H1 (cell line): ENCODE results near the gene SV2A. TPM values are rescaled to one million over a fixed set of nuclear protein-coding genes. Genes with fewer than 3 reads are reported as not detected.

ENCODE experiments used
- BCL11A ChIP-seq, 2 experiments: IDR thresholded peaks; one replicate each; pipeline ENCODE4 v1.6.1; 2011; ENCODE audit warnings: low read depth in 2 of 2, low read length in 2 of 2, mild to moderate bottlenecking in 2 of 2
- EZH2 ChIP-seq: fragments of 200-600 bp; sonication (generic); IDR thresholded peaks from 2 replicates; pipeline ENCODE4 v1.7.1; 2012; ENCODE audit warnings: low read depth, mild to moderate bottlenecking, moderate library complexity, low read length, inconsistent platforms; ENCODE audit not compliant: severe bottlenecking
- GABPA ChIP-seq: IDR thresholded peaks from 2 replicates; pipeline ENCODE4 v1.6.1; 2011; ENCODE audit warnings: mild to moderate bottlenecking, low read length, moderate library complexity, borderline replicate concordance; ENCODE audit not compliant: insufficient read depth
- HDAC6 ChIP-seq: IDR thresholded peaks from one replicate; pipeline ENCODE4 v1.7.1; 2012; ENCODE audit warnings: low read depth, mild to moderate bottlenecking, inconsistent platforms, low read length, moderate library complexity
- POLR2A ChIP-seq, 2 experiments: IDR thresholded peaks; 1 replicate in 1 of 2; 2 replicates in 1 of 2; pipeline ENCODE4 v1.6.1; 2011; ENCODE audit warnings: low read depth in 2 of 2, low read length in 2 of 2, mild to moderate bottlenecking in 2 of 2; ENCODE audit errors: control extremely low read depth in 1 of 2
- POLR2AphosphoS5 ChIP-seq: IDR thresholded peaks from 2 replicates; pipeline ENCODE4 v1.6.1; 2011; ENCODE audit warnings: low read depth, low read length
- SIN3A ChIP-seq, 2 experiments: IDR thresholded peaks in 1 of 2; conservative IDR thresholded peaks in 1 of 2; 2 replicates each; pipeline ENCODE4 v1.6.1; 2011 to 2012; ENCODE audit warnings: low read length in 2 of 2, improper control_type of control experiment in 1 of 2, low read depth in 1 of 2, mild to moderate bottlenecking in 1 of 2
- TAF1 ChIP-seq: IDR thresholded peaks from 2 replicates; pipeline ENCODE4 v1.6.1; 2011; ENCODE audit warnings: mild to moderate bottlenecking, low read depth, low read length
- YY1 ChIP-seq: IDR thresholded peaks from 2 replicates; pipeline ENCODE4 v1.6.1; 2011; ENCODE audit warnings: low read depth, mild to moderate bottlenecking, low read length
- polyA plus RNA-seq, 7 experiments: library from polyadenylated mRNA; depleted of rRNA in 3 of 7; stranded (reverse) in 5 of 7; unstranded in 2 of 7; fragments of >200 nt in 5 of 7; fragments of 200-250 nt in 2 of 7; gene quantifications; 1 replicate in 5 of 7; 2 replicates in 1 of 7; 4 replicates in 1 of 7; pipeline versions ENCODE4 v1.2.1 to v1.2.3, GENCODE V29; 2011 to 2013; ENCODE audit warnings: missing spikeins in 2 of 7, mixed read lengths in 2 of 7
- total RNA-seq: library from RNA; stranded (reverse); fragmentation: NEBNext Ultra II Directional; extraction: Animal tissue kit (Norgen Biotek cat#: 25700); gene quantifications from 2 replicates; pipeline ENCODE4 v1.2.1, GENCODE V29; 2021
- TF ChIP-seq, protein P1 (sequence below): fragments of 300-600 bp; sonication (generic); IDR thresholded peaks from 2 replicates; pipeline ENCODE4 v1.7.1; 2012; ENCODE audit warnings: low read length, moderate library complexity, mild to moderate bottlenecking, inconsistent platforms; ENCODE audit not compliant: insufficient replicate concordance
- TF ChIP-seq, protein P2 (sequence below): IDR thresholded peaks from 2 replicates; pipeline ENCODE4 v1.6.1; 2011; ENCODE audit warnings: low read length, improper control_type of control experiment

Gene SV2A
- total and polyA plus RNA-seq, 2 of the 8 experiments (the other 6 are each of a cell fraction or from before 2014, with no cell fraction given) = 41.8 to 51.8 TPM

- TF ChIP-seq, protein P1, sequence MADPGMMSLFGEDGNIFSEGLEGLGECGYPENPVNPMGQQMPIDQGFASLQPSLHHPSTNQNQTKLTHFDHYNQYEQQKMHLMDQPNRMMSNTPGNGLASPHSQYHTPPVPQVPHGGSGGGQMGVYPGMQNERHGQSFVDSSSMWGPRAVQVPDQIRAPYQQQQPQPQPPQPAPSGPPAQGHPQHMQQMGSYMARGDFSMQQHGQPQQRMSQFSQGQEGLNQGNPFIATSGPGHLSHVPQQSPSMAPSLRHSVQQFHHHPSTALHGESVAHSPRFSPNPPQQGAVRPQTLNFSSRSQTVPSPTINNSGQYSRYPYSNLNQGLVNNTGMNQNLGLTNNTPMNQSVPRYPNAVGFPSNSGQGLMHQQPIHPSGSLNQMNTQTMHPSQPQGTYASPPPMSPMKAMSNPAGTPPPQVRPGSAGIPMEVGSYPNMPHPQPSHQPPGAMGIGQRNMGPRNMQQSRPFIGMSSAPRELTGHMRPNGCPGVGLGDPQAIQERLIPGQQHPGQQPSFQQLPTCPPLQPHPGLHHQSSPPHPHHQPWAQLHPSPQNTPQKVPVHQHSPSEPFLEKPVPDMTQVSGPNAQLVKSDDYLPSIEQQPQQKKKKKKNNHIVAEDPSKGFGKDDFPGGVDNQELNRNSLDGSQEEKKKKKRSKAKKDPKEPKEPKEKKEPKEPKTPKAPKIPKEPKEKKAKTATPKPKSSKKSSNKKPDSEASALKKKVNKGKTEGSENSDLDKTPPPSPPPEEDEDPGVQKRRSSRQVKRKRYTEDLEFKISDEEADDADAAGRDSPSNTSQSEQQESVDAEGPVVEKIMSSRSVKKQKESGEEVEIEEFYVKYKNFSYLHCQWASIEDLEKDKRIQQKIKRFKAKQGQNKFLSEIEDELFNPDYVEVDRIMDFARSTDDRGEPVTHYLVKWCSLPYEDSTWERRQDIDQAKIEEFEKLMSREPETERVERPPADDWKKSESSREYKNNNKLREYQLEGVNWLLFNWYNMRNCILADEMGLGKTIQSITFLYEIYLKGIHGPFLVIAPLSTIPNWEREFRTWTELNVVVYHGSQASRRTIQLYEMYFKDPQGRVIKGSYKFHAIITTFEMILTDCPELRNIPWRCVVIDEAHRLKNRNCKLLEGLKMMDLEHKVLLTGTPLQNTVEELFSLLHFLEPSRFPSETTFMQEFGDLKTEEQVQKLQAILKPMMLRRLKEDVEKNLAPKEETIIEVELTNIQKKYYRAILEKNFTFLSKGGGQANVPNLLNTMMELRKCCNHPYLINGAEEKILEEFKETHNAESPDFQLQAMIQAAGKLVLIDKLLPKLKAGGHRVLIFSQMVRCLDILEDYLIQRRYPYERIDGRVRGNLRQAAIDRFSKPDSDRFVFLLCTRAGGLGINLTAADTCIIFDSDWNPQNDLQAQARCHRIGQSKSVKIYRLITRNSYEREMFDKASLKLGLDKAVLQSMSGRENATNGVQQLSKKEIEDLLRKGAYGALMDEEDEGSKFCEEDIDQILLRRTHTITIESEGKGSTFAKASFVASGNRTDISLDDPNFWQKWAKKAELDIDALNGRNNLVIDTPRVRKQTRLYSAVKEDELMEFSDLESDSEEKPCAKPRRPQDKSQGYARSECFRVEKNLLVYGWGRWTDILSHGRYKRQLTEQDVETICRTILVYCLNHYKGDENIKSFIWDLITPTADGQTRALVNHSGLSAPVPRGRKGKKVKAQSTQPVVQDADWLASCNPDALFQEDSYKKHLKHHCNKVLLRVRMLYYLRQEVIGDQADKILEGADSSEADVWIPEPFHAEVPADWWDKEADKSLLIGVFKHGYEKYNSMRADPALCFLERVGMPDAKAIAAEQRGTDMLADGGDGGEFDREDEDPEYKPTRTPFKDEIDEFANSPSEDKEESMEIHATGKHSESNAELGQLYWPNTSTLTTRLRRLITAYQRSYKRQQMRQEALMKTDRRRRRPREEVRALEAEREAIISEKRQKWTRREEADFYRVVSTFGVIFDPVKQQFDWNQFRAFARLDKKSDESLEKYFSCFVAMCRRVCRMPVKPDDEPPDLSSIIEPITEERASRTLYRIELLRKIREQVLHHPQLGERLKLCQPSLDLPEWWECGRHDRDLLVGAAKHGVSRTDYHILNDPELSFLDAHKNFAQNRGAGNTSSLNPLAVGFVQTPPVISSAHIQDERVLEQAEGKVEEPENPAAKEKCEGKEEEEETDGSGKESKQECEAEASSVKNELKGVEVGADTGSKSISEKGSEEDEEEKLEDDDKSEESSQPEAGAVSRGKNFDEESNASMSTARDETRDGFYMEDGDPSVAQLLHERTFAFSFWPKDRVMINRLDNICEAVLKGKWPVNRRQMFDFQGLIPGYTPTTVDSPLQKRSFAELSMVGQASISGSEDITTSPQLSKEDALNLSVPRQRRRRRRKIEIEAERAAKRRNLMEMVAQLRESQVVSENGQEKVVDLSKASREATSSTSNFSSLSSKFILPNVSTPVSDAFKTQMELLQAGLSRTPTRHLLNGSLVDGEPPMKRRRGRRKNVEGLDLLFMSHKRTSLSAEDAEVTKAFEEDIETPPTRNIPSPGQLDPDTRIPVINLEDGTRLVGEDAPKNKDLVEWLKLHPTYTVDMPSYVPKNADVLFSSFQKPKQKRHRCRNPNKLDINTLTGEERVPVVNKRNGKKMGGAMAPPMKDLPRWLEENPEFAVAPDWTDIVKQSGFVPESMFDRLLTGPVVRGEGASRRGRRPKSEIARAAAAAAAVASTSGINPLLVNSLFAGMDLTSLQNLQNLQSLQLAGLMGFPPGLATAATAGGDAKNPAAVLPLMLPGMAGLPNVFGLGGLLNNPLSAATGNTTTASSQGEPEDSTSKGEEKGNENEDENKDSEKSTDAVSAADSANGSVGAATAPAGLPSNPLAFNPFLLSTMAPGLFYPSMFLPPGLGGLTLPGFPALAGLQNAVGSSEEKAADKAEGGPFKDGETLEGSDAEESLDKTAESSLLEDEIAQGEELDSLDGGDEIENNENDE = no peak
- TF ChIP-seq YY1 (no peak), GABPA (no peak), BCL11A (IDR thresholded peaks at IDR 0.05; ENCODE audit: low read depth in 2 of 2, low read length in 2 of 2) (no peak), EZH2 (no peak), TAF1 (no peak), SIN3A (conservative IDR thresholded peaks at IDR 0.05 in 1 of 2, IDR thresholded peaks at IDR 0.05 in 1 of 2; ENCODE audit: low read depth in 1 of 2, low read length in 2 of 2) (no peak), HDAC6 (no peak), POLR2AphosphoS5 (no peak), POLR2A (IDR thresholded peaks at IDR 0.05; ENCODE audit: control extremely low read depth in 1 of 2, low read depth in 2 of 2, low read length in 2 of 2) (no peak)
- TF ChIP-seq, protein P2, sequence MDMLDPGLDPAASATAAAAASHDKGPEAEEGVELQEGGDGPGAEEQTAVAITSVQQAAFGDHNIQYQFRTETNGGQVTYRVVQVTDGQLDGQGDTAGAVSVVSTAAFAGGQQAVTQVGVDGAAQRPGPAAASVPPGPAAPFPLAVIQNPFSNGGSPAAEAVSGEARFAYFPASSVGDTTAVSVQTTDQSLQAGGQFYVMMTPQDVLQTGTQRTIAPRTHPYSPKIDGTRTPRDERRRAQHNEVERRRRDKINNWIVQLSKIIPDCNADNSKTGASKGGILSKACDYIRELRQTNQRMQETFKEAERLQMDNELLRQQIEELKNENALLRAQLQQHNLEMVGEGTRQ = no peak
These were observed 25.2 kb upstream of the SV2A start (continued) for GRCh38 chr1:149942885-149943284.
